Fibroblast of lung (primary cell): ENCODE data around the gene ZBTB42.

ENCODE experiments used
- EZH2 ChIP-seq: IDR thresholded peaks from 2 replicates; pipeline ENCODE4 v1.5.1; 2012; ENCODE audit warnings: low read length, control low read depth, mild to moderate bottlenecking; ENCODE audit errors: missing control alignments
- TF ChIP-seq, protein P1 (sequence below), 2 donors: IDR thresholded peaks in 1 of 2; conservative IDR thresholded peaks in 1 of 2; 1 replicate in 1 of 2; 2 replicates in 1 of 2; pipeline ENCODE4 v1.5.1; 2011 to 2012; ENCODE audit warnings: low read length in 2 of 2, control low read depth in 1 of 2, inconsistent platforms in 1 of 2, low read depth in 1 of 2, mild to moderate bottlenecking in 1 of 2

DNA sequence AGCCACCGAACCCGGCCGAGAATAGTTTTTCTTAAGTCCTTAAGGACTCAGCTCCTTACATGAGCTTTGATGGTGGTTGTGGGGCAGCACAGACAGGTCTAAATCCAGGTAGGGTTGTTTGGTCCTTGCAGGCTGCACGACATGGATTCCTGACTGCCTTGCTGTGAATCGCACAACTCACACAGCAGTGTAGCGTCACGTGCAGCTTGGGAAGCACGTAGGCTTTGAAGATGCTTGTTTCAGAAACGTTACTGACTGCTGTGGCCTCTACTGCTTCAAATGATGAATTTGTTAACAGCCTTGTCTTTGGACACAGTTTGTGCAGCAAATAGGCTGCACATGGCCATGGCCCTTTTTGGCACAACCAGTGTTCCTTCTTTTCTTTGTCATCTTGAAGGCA is 29.9 kb downstream of the ZBTB42 start:
- no peak for TF ChIP-seq EZH2
- TF ChIP-seq, protein P1, sequence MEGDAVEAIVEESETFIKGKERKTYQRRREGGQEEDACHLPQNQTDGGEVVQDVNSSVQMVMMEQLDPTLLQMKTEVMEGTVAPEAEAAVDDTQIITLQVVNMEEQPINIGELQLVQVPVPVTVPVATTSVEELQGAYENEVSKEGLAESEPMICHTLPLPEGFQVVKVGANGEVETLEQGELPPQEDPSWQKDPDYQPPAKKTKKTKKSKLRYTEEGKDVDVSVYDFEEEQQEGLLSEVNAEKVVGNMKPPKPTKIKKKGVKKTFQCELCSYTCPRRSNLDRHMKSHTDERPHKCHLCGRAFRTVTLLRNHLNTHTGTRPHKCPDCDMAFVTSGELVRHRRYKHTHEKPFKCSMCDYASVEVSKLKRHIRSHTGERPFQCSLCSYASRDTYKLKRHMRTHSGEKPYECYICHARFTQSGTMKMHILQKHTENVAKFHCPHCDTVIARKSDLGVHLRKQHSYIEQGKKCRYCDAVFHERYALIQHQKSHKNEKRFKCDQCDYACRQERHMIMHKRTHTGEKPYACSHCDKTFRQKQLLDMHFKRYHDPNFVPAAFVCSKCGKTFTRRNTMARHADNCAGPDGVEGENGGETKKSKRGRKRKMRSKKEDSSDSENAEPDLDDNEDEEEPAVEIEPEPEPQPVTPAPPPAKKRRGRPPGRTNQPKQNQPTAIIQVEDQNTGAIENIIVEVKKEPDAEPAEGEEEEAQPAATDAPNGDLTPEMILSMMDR (conservative IDR thresholded peaks at IDR 0.05 in 1 of 2, IDR thresholded peaks at IDR 0.05 in 1 of 2; ENCODE audit: low read depth in 1 of 2, low read length in 2 of 2) = no peak
